Neuron (in vitro differentiated cells): ENCODE measurements around the gene NRXN3.

ENCODE experiments used
- H2AFZ ChIP-seq: one replicate; pipeline ENCODE4 v1.6.1; 2013; ENCODE audit warnings: low read depth, mild to moderate bottlenecking, inconsistent platforms, low read length, moderate library complexity
- H3K27me3 ChIP-seq: one replicate; pipeline ENCODE4 v1.6.1; 2013; ENCODE audit warnings: low read length; ENCODE audit not compliant: insufficient read depth
- H3K36me3 ChIP-seq: one replicate; pipeline ENCODE4 v1.6.1; 2013; ENCODE audit warnings: low read length; ENCODE audit not compliant: insufficient read depth
- H3K4me1 ChIP-seq: one replicate; pipeline ENCODE4 v1.6.1; 2013; ENCODE audit warnings: low read length; ENCODE audit not compliant: insufficient read depth
- H3K4me3 ChIP-seq: 2 replicates; pipeline ENCODE4 v1.5.1; 2013; ENCODE audit warnings: mild to moderate bottlenecking, low read length, moderate library complexity
- H3K9me3 ChIP-seq: one replicate; pipeline ENCODE4 v1.6.1; 2013; ENCODE audit warnings: low read length

Gene NRXN3

GRCh38 chr14:78152201-78153063 is 17.7 kb upstream of the NRXN3 start:
- Histone ChIP-seq H3K27me3 (no peaks in the 10 kb centered on the region), H3K36me3 (no peaks in the 10 kb centered on the region), H2AFZ (no peak overlapping the region), H3K4me3 (no peak overlapping the region), H3K9me3 (no peaks in the 10 kb centered on the region), H3K4me1 (no peaks in the 10 kb centered on the region)

GRCh38 chr14:78153064-78153341 is 17.2 kb upstream of the NRXN3 start:
- Histone ChIP-seq H3K4me1 (no peaks in the 10 kb centered on the region), H3K27me3 (no peaks in the 10 kb centered on the region), H3K4me3 (no peak overlapping the region), H2AFZ (no peak overlapping the region), H3K36me3 (no peaks in the 10 kb centered on the region), H3K9me3 (no peaks in the 10 kb centered on the region)

- Histone ChIP-seq H3K9me3 (no peaks in the 10 kb centered on the region), H3K27me3 (no peaks in the 10 kb centered on the region), H3K4me3 (no peak overlapping the region), H3K36me3 (no peaks in the 10 kb centered on the region), H2AFZ (no peak overlapping the region), H3K4me1 (no peaks in the 10 kb centered on the region)
Observed at GRCh38 chr14:78154827-78155226, 15.3 kb upstream of the NRXN3 start.

GRCh38 chr14:78156196-78156595 is 14.0 kb upstream of the NRXN3 start:
- no peak overlapping the region for H3K4me3 ChIP-seq
- no peaks in the 10 kb centered on the region for H3K27me3 ChIP-seq
- no peaks in the 10 kb centered on the region for H3K36me3 ChIP-seq
- H2AFZ ChIP-seq: no peak overlapping the region
- H3K4me1 ChIP-seq: no peaks in the 10 kb centered on the region
- no peaks in the 10 kb centered on the region for H3K9me3 ChIP-seq

GRCh38 chr14:78157494-78158437 is 12.4 kb upstream of the NRXN3 start:
- no peaks in the 10 kb centered on the region for H3K9me3 ChIP-seq
- no peaks in the 10 kb centered on the region for H3K36me3 ChIP-seq
- H3K4me1 ChIP-seq: no peaks in the 10 kb centered on the region
- no peak overlapping the region for H2AFZ ChIP-seq
- no peaks in the 10 kb centered on the region for H3K27me3 ChIP-seq
- no peak overlapping the region for H3K4me3 ChIP-seq

GRCh38 chr14:78162202-78162601 is 8.0 kb upstream of the NRXN3 start:
- Histone ChIP-seq H3K27me3 (no peaks in the 10 kb centered on the region), H2AFZ (no peak overlapping the region), H3K9me3 (no peaks in the 10 kb centered on the region), H3K4me3 (no peak overlapping the region), H3K36me3 (no peaks in the 10 kb centered on the region), H3K4me1 (no peaks in the 10 kb centered on the region)

- Histone ChIP-seq H3K4me3 (no peak overlapping the region), H3K36me3 (no peaks in the 10 kb centered on the region), H3K9me3 (no peaks in the 10 kb centered on the region), H3K27me3 (no peaks in the 10 kb centered on the region), H3K4me1 (no peaks in the 10 kb centered on the region), H2AFZ (no peak overlapping the region)
Observed at GRCh38 chr14:78164226-78164853, 5.8 kb upstream of the NRXN3 start.

GRCh38 chr14:78172428-78172827 is 2.3 kb downstream of the NRXN3 start:
- no peak overlapping the region for H3K4me3 ChIP-seq

GRCh38 chr14:78173346-78174035 is 3.3 kb downstream of the NRXN3 start:
- no peak overlapping the region for H3K4me3 ChIP-seq

More at GRCh38 chr14:78172428-78172827, 2.3 kb downstream of the NRXN3 start:
- H2AFZ ChIP-seq: no peak overlapping the region
- H3K36me3 ChIP-seq: no peaks in the 10 kb centered on the region
- no peaks in the 10 kb centered on the region for H3K9me3 ChIP-seq
- H3K27me3 ChIP-seq: peaks cover 8% of the 10 kb centered on the region
- H3K4me1 ChIP-seq: peaks cover 4% of the 10 kb centered on the region

GRCh38 chr14:78175412-78175811 is 5.2 kb downstream of the NRXN3 start:
- no peak overlapping the region for H2AFZ ChIP-seq
- H3K9me3 ChIP-seq: no peaks in the 10 kb centered on the region
- no peaks in the 10 kb centered on the region for H3K36me3 ChIP-seq
- no peak overlapping the region for H3K4me3 ChIP-seq
- H3K4me1 ChIP-seq: peaks cover 1% of the 10 kb centered on the region
- H3K27me3 ChIP-seq: no peaks in the 10 kb centered on the region

More at GRCh38 chr14:78173346-78174035, 3.3 kb downstream of the NRXN3 start:
- Histone ChIP-seq H3K36me3 (no peaks in the 10 kb centered on the region), H2AFZ (no peak overlapping the region), H3K27me3 (peaks cover 8% of the 10 kb centered on the region), H3K4me1 (peaks cover 4% of the 10 kb centered on the region), H3K9me3 (no peaks in the 10 kb centered on the region)

GRCh38 chr14:78178071-78178470 is 7.9 kb downstream of the NRXN3 start:
- Histone ChIP-seq H2AFZ (no peak overlapping the region), H3K4me1 (no peaks in the 10 kb centered on the region), H3K27me3 (no peaks in the 10 kb centered on the region), H3K36me3 (no peaks in the 10 kb centered on the region), H3K4me3 (no peak overlapping the region), H3K9me3 (no peaks in the 10 kb centered on the region)

GRCh38 chr14:78178971-78179370 is 8.8 kb downstream of the NRXN3 start:
- H3K9me3 ChIP-seq: no peaks in the 10 kb centered on the region
- H2AFZ ChIP-seq: no peak overlapping the region
- no peaks in the 10 kb centered on the region for H3K36me3 ChIP-seq
- H3K27me3 ChIP-seq: no peaks in the 10 kb centered on the region
- no peaks in the 10 kb centered on the region for H3K4me1 ChIP-seq
- no peak overlapping the region for H3K4me3 ChIP-seq
